ENCODE data around the gene TSPY3.
"Not testable (repeated sequence)": the region's sequence is repeated elsewhere in the genome, so short reads cannot be mapped to it uniquely, and the experiment has no call there.

DNA sequence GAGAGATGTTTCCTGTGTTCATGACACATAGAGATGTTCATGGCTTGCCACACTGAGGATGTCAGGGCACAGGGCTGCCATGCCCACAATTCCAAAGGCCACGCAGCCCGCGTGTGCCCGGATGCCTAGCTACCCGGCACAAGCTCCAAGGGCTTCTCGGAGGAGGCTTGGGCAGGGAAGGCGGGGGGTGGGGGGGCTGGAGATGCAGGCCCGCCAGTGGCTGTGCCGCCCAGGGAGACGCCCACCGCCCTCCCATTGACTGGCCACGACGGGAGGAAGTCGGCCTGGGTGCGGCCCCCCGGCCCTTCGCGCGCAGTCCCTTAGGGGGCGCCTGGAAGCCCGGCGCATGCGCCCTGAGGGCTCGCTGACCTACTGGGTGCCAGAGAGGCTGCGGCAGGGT is 40.7 kb upstream of the TSPY3 start, which contains the start of gene TSPY8:
- not testable (repeated sequence) for TF ChIP-seq EZH2 (IDR thresholded peaks at IDR 0.05; ENCODE audit: low read length, unreplicated experiment); CTCF (conservative IDR thresholded peaks at IDR 0.05; ENCODE audit: low read depth, low read length)

All from PC-3 (cell line).